HepG2 (cell line): ENCODE results near the gene SPATA33. TPM values are rescaled to one million over a fixed set of nuclear protein-coding genes. Genes with fewer than 3 reads are reported as not detected.

Experiments used
- AHR ChIP-seq: IDR thresholded peaks from 2 replicates; pipeline ENCODE4 v1.6.1; 2018; ENCODE audit warnings: missing genetic modification reagents, missing compliant biosample characterization
- FOXJ3 ChIP-seq: sonication (generic); formaldehyde crosslinking; IDR thresholded peaks from 2 replicates; pipeline ENCODE4 v1.4.0; 2020; ENCODE audit warnings: missing genetic modification reagents, mild to moderate bottlenecking, borderline replicate concordance
- ISX ChIP-seq: sonication (generic); formaldehyde crosslinking; conservative IDR thresholded peaks from 2 replicates; pipeline ENCODE4 v1.5.0; 2020; ENCODE audit warnings: missing genetic modification reagents
- KLF16 ChIP-seq, 2 experiments: sonication (generic) in 1 of 2; formaldehyde crosslinking in 1 of 2; IDR thresholded peaks; 2 replicates each; pipeline versions ENCODE4 v1.6.1 to v1.8.0; 2016 to 2023; ENCODE audit warnings: missing genetic modification reagents in 2 of 2, missing compliant biosample characterization in 1 of 2
- PRDM4 ChIP-seq: sonication (generic); formaldehyde crosslinking; IDR thresholded peaks from 2 replicates; pipeline ENCODE4 v1.9.0; 2021; ENCODE audit warnings: missing genetic modification reagents, borderline replicate concordance
- SIX4 ChIP-seq: sonication (generic); formaldehyde crosslinking; IDR thresholded peaks from 2 replicates; pipeline ENCODE4 v1.4.0; 2020; ENCODE audit warnings: missing genetic modification reagents
- THYN1 ChIP-seq: sonication (generic); formaldehyde crosslinking; IDR thresholded peaks from 2 replicates; pipeline ENCODE4 v1.8.1; 2023; ENCODE audit warnings: low read depth, mild to moderate bottlenecking, moderate library complexity, missing genetic modification reagents, borderline replicate concordance
- ZFP37 ChIP-seq: sonication (generic); formaldehyde crosslinking; IDR thresholded peaks from 2 replicates; pipeline ENCODE4 v1.4.0; 2020; ENCODE audit warnings: missing genetic modification reagents, borderline replicate concordance
- ZNF121 ChIP-seq: sonication (generic); formaldehyde crosslinking; IDR thresholded peaks from 2 replicates; pipeline ENCODE4 v1.5.0; 2020; ENCODE audit warnings: mild to moderate bottlenecking, missing genetic modification reagents
- polyA plus RNA-seq, 8 experiments: library from polyadenylated mRNA; depleted of rRNA in 3 of 8; stranded (reverse) in 7 of 8; unstranded in 1 of 8; fragments of >200 nt; fragmentation: Illumina TruSeq in 4 of 8; extraction: Trizol in 4 of 8; gene quantifications; 2 replicates each; pipeline versions ENCODE4 v1.2.1 to v1.2.3, GENCODE V29; 2011 to 2016; ENCODE audit warnings: low read depth in 4 of 8, missing spikeins in 1 of 8, mixed read lengths in 1 of 8; ENCODE audit not compliant: insufficient read depth in 1 of 8
- total RNA-seq, 5 experiments: library from RNA; depleted of rRNA; stranded (reverse); fragments of >200 nt; fragmentation: Illumina TruSeq; extraction: Trizol; gene quantifications; 2 replicates each; pipeline ENCODE4 v1.2.3, GENCODE V29; 2016; ENCODE audit warnings: low read depth in 1 of 5

The SPATA33 gene
- total and polyA plus RNA-seq, 2 of the 13 experiments (the other 11 are each of a cell fraction or from before 2014, with no cell fraction given), result 5.7 to 11.0 TPM

DNA sequence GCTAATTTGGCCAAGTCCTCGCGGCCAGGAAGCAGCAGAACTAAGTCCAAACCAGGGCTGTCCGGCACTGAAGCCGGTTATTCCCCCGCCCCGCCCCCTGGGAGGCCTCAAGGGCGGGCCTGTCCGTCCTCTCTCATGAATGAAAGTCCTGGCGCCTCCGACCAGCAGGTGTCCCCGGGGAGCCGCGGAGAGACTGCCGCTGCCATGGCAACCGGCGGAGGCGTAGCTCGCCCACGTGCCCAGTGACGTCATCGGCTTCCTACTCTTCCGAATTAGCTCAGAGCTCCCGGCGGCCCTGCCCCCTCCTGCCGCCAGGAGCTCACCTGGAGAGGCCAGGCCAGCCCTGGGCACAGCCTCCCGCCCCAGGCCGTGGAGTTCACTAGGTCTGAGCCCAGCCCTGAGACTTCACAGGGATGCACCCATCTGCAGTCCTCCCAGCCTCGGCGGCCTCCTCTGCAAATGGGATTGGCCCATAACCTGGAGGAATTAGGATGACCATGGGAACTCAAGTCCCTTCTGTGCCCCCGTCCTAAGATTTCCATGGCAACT lies 42.5 kb downstream of the SPATA33 start (continued):
- TF ChIP-seq ISX (CRISPR knock-in tag) (no peak), AHR (no peak; the same call in 1 of the 2 replicates), FOXJ3 (CRISPR knock-in tag) (no peak), ZNF121 (CRISPR knock-in tag) (peak; percentile 67), SIX4 (CRISPR knock-in tag) (no peak), PRDM4 (CRISPR knock-in tag) (no peak), ZFP37 (peak; percentile 61; the same call in 1 of the 2 replicates), KLF16 (CRISPR knock-in tag; IDR thresholded peaks at IDR 0.05) (peak in 1 of 2 experiments; percentile 79; a peak in 1 of 4 replicates), THYN1 (CRISPR knock-in tag) (no peak)
